HPDE6-E6E7 (cell line): ENCODE results near the gene DBNDD2.

Experiments
- DNase-seq: peaks from one replicate; pipeline ENCODE4 v3.0.0; 2011; ENCODE audit warnings: missing footprints; ENCODE audit errors: extremely low spot score

The DBNDD2 gene

GRCh38 chr20:45407783-45408645 lies at the start of gene DBNDD2:
Gene DBNDD2, plus strand, starts transcription at chr20:45408289. Its CDS starts 179 bp downstream, at chr20:45408468.
- DNase-seq, result no peak

GRCh38 chr20:45359069-45359405 lies 49.1 kb upstream of the DBNDD2 start:
- DNase-seq, result no peak

- DNase-seq, result peak; percentile 92
Measured at GRCh38 chr20:45359406-45360148, 48.5 kb upstream of the DBNDD2 start.

- no peak for DNase-seq
Measured at GRCh38 chr20:45361793-45362192, 46.3 kb upstream of the DBNDD2 start.

- peak; percentile 100 for DNase-seq
Measured at GRCh38 chr20:45362804-45363610, 45.1 kb upstream of the DBNDD2 start, which contains the start of gene SYS1. Gene SYS1, plus strand, starts transcription at chr20:45363156. Its CDS starts 376 bp downstream, at chr20:45363532.

GRCh38 chr20:45363611-45364492 lies 44.2 kb upstream of the DBNDD2 start:
- no peak for DNase-seq

GRCh38 chr20:45365444-45365970 lies 42.6 kb upstream of the DBNDD2 start:
- no peak for DNase-seq

- DNase-seq, result no peak
Measured at GRCh38 chr20:45366192-45366591, 41.9 kb upstream of the DBNDD2 start.

GRCh38 chr20:45366631-45367030 lies 41.5 kb upstream of the DBNDD2 start:
- no peak for DNase-seq

- no peak for DNase-seq
Measured at GRCh38 chr20:45367126-45367525, 41.0 kb upstream of the DBNDD2 start.

GRCh38 chr20:45368221-45368980 lies 39.7 kb upstream of the DBNDD2 start:
- no peak for DNase-seq

GRCh38 chr20:45370571-45371160 lies 37.4 kb upstream of the DBNDD2 start:
- DNase-seq, result no peak

GRCh38 chr20:45372241-45372640 lies 35.8 kb upstream of the DBNDD2 start:
- no peak for DNase-seq

GRCh38 chr20:45372646-45373352 lies 35.3 kb upstream of the DBNDD2 start:
- DNase-seq, result no peak

GRCh38 chr20:45373353-45374100 lies 34.6 kb upstream of the DBNDD2 start:
- peak; percentile 96 for DNase-seq

GRCh38 chr20:45374101-45374467 lies 34.0 kb upstream of the DBNDD2 start:
- DNase-seq, result no peak

- no peak for DNase-seq
Measured at GRCh38 chr20:45374966-45375365, 33.1 kb upstream of the DBNDD2 start.

GRCh38 chr20:45377269-45377668 lies 30.8 kb upstream of the DBNDD2 start:
- DNase-seq, result no peak
